RCC 7860 (cell line): ENCODE results near the gene FAM9B.

Experiments used
- DNase-seq: peaks from one replicate; pipeline ENCODE4 v3.0.0-alpha.2; 2015; ENCODE audit warnings: low spot score
- FAIRE-seq: peaks from 2 replicates; lab custom pipeline; 2012; peaks lifted over from hg19 to GRCh38; lab: Jason Lieb, UNC

Gene FAM9B

DNA sequence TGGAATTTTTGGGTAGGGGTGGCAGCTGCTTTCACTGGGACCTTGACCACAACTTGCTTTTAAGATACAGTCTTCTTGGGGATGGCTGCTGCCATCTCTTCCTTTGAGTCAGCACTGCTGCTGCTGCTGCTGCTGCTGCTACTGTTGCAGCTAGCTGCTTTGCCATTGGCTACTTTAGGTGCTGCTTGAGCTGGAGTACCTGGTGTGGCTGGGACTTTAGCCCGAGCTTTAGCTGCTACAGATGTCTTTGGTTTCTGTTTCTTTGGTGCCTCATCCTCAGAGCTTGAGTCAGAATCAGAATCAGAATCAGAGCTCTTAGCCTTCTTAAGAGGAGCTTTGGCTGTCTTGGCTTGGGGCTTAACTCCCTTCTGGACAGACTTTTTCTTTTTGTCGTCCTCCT lies 52.2 kb downstream of the FAM9B start:
- no peak for FAIRE-seq
- DNase-seq, result no peak

DNA sequence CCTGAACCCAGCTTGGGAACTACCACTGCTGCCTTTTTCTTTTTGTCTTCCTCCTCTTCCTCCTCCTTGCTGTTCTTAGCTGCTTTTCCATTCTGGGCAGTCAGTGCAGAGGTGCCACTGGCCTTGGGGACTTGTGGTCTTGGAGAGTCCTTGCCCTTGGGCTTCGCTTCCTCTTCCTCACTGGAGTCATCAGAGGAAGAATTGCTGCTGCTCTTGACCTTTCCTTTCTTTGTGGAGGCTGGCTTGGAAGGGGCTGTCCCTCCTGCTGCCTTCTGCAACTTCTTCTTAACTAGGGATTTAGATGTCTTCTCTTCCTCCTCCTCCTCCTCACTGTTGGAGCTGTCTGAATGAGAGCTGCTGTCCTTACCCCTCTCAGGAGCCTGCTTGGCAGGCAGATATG lies 53.2 kb downstream of the FAM9B start:
- FAIRE-seq, result no peak
- no peak for DNase-seq
